Measurements from ENCODE around the gene ARHGAP5.

- peak; percentile 69 for TF ChIP-seq CTCF (IDR thresholded peaks at IDR 0.05; ENCODE audit: low read length)
- no peak for TF ChIP-seq EZH2 (IDR thresholded peaks at IDR 0.05; ENCODE audit: borderline replicate concordance, low read length)
These were observed 3.4 kb upstream of the ARHGAP5 start for GRCh38 chr14:32073537-32074189.

Measured in OCI-LY1 (cell line).